LNCaP clone FGC (cell line): ENCODE results near the gene COX6B2.

Experiments
- DNase-seq: peaks from one replicate; pipeline ENCODE4 v3.0.0-alpha.2; 2011; ENCODE audit warnings: low read depth
- H3K4me3 ChIP-seq: 2 replicates; pipeline ENCODE4 v1.5.1; 2011; ENCODE audit warnings: mild to moderate bottlenecking, low read depth, low read length, control low read depth
- TF ChIP-seq, protein P1 (sequence below): IDR thresholded peaks from 2 replicates; pipeline ENCODE4 v1.5.1; 2012; ENCODE audit warnings: mild to moderate bottlenecking; ENCODE audit not compliant: control insufficient read depth, insufficient read depth; ENCODE audit errors: extremely low read depth

The COX6B2 gene

DNA sequence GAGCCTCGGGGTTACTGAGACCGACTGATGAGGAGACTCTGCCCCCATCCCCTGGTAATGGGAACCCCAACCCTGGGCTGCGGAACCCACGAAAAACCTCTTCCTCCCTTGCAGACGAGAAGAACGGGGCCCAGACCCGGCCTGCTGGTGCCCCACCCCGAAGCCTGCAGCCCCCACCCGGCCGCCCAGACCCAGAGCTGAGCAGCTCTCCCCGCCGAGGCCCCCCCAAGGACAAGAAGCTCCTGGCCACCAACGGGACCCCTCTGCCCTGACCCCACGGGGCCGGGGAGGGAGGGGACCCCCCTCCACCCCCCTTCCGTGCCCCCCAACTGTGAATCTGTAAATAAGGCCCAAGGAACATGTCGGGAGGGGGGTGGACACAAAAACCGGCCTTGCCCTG lies 42.7 kb downstream of the COX6B2 start:
- TF ChIP-seq, protein P1, sequence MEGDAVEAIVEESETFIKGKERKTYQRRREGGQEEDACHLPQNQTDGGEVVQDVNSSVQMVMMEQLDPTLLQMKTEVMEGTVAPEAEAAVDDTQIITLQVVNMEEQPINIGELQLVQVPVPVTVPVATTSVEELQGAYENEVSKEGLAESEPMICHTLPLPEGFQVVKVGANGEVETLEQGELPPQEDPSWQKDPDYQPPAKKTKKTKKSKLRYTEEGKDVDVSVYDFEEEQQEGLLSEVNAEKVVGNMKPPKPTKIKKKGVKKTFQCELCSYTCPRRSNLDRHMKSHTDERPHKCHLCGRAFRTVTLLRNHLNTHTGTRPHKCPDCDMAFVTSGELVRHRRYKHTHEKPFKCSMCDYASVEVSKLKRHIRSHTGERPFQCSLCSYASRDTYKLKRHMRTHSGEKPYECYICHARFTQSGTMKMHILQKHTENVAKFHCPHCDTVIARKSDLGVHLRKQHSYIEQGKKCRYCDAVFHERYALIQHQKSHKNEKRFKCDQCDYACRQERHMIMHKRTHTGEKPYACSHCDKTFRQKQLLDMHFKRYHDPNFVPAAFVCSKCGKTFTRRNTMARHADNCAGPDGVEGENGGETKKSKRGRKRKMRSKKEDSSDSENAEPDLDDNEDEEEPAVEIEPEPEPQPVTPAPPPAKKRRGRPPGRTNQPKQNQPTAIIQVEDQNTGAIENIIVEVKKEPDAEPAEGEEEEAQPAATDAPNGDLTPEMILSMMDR, result no peak
- DNase-seq, result no peak
- H3K4me3 ChIP-seq, result no peak overlapping the region

DNA sequence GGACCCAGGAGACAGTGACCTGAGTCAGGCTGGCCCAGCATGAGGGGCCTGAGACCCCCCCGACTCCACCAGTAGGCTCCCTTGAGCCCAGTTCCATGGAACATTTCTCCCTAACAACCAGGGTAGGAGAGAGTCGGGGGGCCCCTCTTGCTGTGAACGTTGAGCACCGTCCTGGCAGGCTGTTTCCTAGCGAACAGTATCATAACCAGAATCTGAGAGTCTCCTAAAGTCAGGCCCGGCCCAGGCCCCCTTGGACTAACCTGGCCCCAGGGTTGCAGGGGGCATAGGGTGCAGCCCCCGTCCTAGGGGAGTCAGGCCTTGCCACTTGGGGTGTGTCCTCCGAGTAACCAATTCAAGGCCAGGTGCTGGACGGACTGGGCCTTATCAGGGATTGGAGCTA lies 43.1 kb downstream of the COX6B2 start:
- no peak overlapping the region for H3K4me3 ChIP-seq
- DNase-seq, result no peak
- TF ChIP-seq, protein P1, result no peak

DNA sequence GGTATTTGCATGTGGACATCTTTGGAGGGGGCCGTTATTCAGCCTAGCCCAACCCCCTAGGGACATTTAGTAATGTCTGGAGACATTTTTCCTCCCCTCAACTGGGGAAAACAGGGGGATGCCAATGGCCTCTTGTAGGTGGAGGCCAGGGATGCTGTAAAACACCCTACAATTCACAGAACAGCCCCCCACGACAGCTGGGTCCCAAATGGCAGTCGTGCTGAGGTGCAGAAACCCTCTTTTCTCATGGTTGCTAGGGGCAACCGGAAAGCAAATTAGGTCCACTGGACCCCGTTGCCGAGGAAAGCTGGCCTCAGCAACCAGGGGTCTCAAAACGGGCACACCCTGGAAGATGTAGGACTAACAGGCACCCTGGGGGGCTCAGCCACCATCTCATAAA lies 44.0 kb downstream of the COX6B2 start:
- DNase-seq, result no peak
- TF ChIP-seq, protein P1, result no peak
- no peak overlapping the region for H3K4me3 ChIP-seq

DNA sequence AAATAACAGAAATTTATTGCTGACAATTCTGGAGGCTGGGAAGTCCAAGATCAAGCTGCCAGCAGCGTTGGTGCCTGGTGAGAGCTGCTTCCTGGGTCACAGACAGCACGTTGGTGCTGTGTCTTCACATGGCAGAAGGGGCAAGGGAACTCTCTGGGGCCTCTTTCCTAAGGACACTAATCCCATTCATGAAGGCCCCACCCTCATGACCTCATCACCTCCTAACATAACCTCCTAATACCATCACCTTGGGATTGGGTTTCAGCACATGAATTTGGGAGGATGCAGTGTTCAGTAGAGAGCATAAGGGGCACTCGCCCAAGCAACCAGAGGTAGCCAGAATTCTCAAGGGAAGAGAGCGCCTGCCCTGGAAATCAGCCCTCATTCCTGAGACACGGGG lies 45.1 kb downstream of the COX6B2 start:
- TF ChIP-seq, protein P1, result no peak
- H3K4me3 ChIP-seq, result no peak overlapping the region
- DNase-seq, result no peak

DNA sequence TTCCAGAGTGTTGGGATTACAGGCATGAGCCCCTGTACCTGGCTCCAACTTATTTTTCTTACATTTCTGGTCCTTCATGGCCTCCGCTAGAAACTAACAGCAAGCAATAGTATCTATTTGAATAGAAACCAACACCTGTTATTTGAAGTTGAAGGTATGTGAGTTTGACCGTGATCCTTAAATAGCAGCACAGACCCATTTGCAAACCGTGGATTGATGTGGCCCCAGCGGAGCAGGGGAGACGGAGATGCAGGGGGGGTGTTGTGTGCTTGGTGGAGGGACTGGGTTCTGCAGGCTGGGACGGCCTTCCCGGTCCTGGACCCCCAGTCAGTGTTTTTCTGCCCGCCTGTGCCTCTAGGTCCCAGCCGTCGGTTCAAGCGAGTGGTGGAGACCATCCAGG lies 46.2 kb downstream of the COX6B2 start:
- TF ChIP-seq, protein P1, result no peak
- DNase-seq, result no peak
- no peak overlapping the region for H3K4me3 ChIP-seq

DNA sequence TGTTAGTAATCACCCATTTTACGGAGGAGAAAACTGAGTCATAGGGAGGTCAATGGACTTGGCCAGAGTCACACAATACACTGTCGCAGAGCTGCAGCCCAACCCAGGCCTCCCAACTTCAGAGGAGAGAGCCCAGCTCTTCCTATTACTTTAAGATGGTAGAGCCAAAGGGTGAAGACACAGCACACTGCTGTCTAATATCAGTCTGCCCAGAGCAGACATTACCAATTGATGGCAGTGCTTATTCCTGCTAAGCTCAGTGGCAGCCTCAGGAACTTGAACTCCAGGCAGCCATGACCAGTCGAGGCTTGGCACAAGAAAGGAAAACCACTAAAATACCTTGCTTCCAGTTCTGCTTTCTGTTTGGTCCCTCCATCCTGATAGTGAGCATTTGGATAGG lies 47.8 kb downstream of the COX6B2 start:
- TF ChIP-seq, protein P1, result no peak
- no peak overlapping the region for H3K4me3 ChIP-seq
- no peak for DNase-seq

DNA sequence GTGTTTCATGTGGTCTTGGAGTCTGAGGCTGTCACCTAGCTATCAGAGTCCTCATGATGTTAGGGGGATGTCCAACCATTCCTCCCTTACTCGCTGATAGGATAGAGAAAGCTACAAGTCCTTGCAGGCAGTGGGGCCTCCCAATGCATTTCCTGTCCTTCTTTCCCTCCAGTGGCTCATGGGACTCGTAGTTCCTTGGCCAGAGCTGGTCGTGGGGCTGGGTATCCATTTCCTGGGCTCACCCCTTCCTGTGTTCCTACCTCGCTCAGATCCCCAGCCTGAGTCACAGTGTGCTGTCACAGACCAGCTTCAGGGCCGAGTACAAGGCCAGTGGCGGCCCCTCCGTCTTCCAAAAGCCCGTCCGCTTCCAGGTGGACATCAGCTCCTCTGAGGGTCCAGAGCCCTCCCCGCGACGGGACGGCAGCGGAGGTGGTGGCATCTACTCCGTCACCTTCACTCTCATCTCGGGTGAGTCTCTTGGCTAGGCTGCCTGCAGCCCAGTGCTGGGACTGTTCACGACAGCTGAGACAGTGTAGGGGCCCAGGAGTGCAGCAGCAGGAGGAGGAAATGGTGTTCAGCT lies 48.4 kb downstream of the COX6B2 start:
- no peak overlapping the region for H3K4me3 ChIP-seq
- TF ChIP-seq, protein P1, result no peak
- DNase-seq, result no peak
